Loucy (cell line): Measurements from ENCODE around the gene TOR3A.

Experiments used
- EZH2phosphoT487 ChIP-seq: fragments of 200-600 bp; IDR thresholded peaks from 2 replicates; pipeline ENCODE4 v1.6.1; 2018; ENCODE audit warnings: antibody characterized with exemption, mild to moderate bottlenecking, moderate library complexity, borderline replicate concordance
- TF ChIP-seq, protein P1 (sequence below): fragments of 200-600 bp; sonication (generic); conservative IDR thresholded peaks from 2 replicates; pipeline ENCODE4 v1.5.1; 2014; ENCODE audit warnings: mild to moderate bottlenecking, antibody characterized with exemption, low read length

GRCh38 chr1:179129702-179130473 is 48.0 kb downstream of the TOR3A start:
- TF ChIP-seq, protein P1, sequence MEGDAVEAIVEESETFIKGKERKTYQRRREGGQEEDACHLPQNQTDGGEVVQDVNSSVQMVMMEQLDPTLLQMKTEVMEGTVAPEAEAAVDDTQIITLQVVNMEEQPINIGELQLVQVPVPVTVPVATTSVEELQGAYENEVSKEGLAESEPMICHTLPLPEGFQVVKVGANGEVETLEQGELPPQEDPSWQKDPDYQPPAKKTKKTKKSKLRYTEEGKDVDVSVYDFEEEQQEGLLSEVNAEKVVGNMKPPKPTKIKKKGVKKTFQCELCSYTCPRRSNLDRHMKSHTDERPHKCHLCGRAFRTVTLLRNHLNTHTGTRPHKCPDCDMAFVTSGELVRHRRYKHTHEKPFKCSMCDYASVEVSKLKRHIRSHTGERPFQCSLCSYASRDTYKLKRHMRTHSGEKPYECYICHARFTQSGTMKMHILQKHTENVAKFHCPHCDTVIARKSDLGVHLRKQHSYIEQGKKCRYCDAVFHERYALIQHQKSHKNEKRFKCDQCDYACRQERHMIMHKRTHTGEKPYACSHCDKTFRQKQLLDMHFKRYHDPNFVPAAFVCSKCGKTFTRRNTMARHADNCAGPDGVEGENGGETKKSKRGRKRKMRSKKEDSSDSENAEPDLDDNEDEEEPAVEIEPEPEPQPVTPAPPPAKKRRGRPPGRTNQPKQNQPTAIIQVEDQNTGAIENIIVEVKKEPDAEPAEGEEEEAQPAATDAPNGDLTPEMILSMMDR: no peak
- no peak for TF ChIP-seq EZH2phosphoT487
